ENCODE measurements around the gene DNLZ.

GRCh38 chr9:136333486-136333885, 30.1 kb downstream of the DNLZ start:
- TF ChIP-seq CTCF (IDR thresholded peaks at IDR 0.05) (no peak), POLR2A (IDR thresholded peaks at IDR 0.05) (no peak)
